ENCODE results near the gene CELF2. TPM values are rescaled to one million over a fixed set of nuclear protein-coding genes. Genes with fewer than 3 reads are reported as not detected.

CELF2 gene
- total RNA-seq, 1 donor from 2014 or later, result 31.6 TPM

GRCh38 chr10:11142777-11143176, 125.1 kb downstream of the CELF2 start:
- Mint-ChIP-seq H3K4me1 (peaks cover 25% of the 10 kb centered on the region), H3K36me3 (peaks cover 4% of the 10 kb centered on the region), H3K27ac (no peak overlapping the region), H3K9me3 (no peaks in the 10 kb centered on the region), H3K4me3 (no peak overlapping the region), H3K27me3 (ENCODE audit: insufficient read depth, low read depth) (no peaks in the 10 kb centered on the region)
- H2AFZ ChIP-seq (replicated peaks), result no peak overlapping the region
- H3K27me3 ChIP-seq, result no peaks in the 10 kb centered on the region
- H3K36me3 ChIP-seq, result no peaks in the 10 kb centered on the region
- DNase-seq (ENCODE audit: low spot score), result no peak
- H4K20me1 ChIP-seq (ENCODE audit: low read depth), result no peaks in the 10 kb centered on the region
- TF ChIP-seq EZH2 (IDR thresholded peaks at IDR 0.05) (no peak), CTCF (IDR thresholded peaks at IDR 0.05) (no peak), EZH2phosphoT487 (IDR thresholded peaks at IDR 0.05) (no peak)
- no peak overlapping the region for H3K4me2 ChIP-seq
- H3K9ac ChIP-seq, result no peak overlapping the region
- H3K9me3 ChIP-seq (ENCODE audit: low read depth), result no peaks in the 10 kb centered on the region
- H3K4me1 ChIP-seq, result peaks cover 12% of the 10 kb centered on the region
- H3K27ac ChIP-seq, result no peak overlapping the region
- H3K79me2 ChIP-seq (ENCODE audit: low read depth), result no peaks in the 10 kb centered on the region
- H3K4me3 ChIP-seq, result no peak overlapping the region
- H3F3A ChIP-seq (ENCODE audit: low read depth), result no peaks in the 10 kb centered on the region

- H3K27me3 Mint-ChIP-seq (ENCODE audit: insufficient read depth, low read depth), result peaks cover 4% of the 10 kb centered on the region
- H3K9ac ChIP-seq, result no peak overlapping the region
- H3K27ac ChIP-seq, result no peak overlapping the region
- H3K4me1 Mint-ChIP-seq, result peaks cover 30% of the 10 kb centered on the region
- no peaks in the 10 kb centered on the region for H3K79me2 ChIP-seq (ENCODE audit: low read depth)
- no peaks in the 10 kb centered on the region for H3K36me3 ChIP-seq
- H3K4me2 ChIP-seq, result no peak overlapping the region
- H4K20me1 ChIP-seq (ENCODE audit: low read depth), result no peaks in the 10 kb centered on the region
- H3K27ac Mint-ChIP-seq, result no peak overlapping the region
- TF ChIP-seq EZH2 (IDR thresholded peaks at IDR 0.05) (no peak), CTCF (IDR thresholded peaks at IDR 0.05) (no peak), EZH2phosphoT487 (IDR thresholded peaks at IDR 0.05) (no peak)
- no peaks in the 10 kb centered on the region for H3K9me3 Mint-ChIP-seq
- H3K4me1 ChIP-seq, result peaks cover 17% of the 10 kb centered on the region
- H2AFZ ChIP-seq (replicated peaks), result no peak overlapping the region
- H3K4me3 ChIP-seq, result no peak overlapping the region
- no peak for DNase-seq (ENCODE audit: low spot score)
- no peaks in the 10 kb centered on the region for H3K9me3 ChIP-seq (ENCODE audit: low read depth)
- no peaks in the 10 kb centered on the region for H3F3A ChIP-seq (ENCODE audit: low read depth)
- no peaks in the 10 kb centered on the region for H3K27me3 ChIP-seq
- no peak overlapping the region for H3K4me3 Mint-ChIP-seq
- peaks cover 4% of the 10 kb centered on the region for H3K36me3 Mint-ChIP-seq
Observed at GRCh38 chr10:11143242-11143641, 125.6 kb downstream of the CELF2 start.

- peaks cover 19% of the 10 kb centered on the region for H3K4me1 ChIP-seq
- TF ChIP-seq EZH2 (IDR thresholded peaks at IDR 0.05), result no peak
- TF ChIP-seq CTCF (IDR thresholded peaks at IDR 0.05), result no peak
- TF ChIP-seq EZH2phosphoT487 (IDR thresholded peaks at IDR 0.05), result no peak
- no peak overlapping the region for H3K9ac ChIP-seq
- no peaks in the 10 kb centered on the region for H3K79me2 ChIP-seq (ENCODE audit: low read depth)
- Mint-ChIP-seq H3K27ac (no peak overlapping the region), H3K4me1 (peaks cover 38% of the 10 kb centered on the region), H3K27me3 (ENCODE audit: insufficient read depth, low read depth) (peaks cover 4% of the 10 kb centered on the region), H3K9me3 (no peaks in the 10 kb centered on the region), H3K4me3 (no peak overlapping the region), H3K36me3 (peaks cover 4% of the 10 kb centered on the region)
- H3K27ac ChIP-seq, result peak overlapping the region; percentile 2
- no peaks in the 10 kb centered on the region for H3K36me3 ChIP-seq
- no peaks in the 10 kb centered on the region for H3K27me3 ChIP-seq
- no peaks in the 10 kb centered on the region for H3F3A ChIP-seq (ENCODE audit: low read depth)
- H3K9me3 ChIP-seq (ENCODE audit: low read depth), result no peaks in the 10 kb centered on the region
- H3K4me2 ChIP-seq, result no peak overlapping the region
- DNase-seq (ENCODE audit: low spot score), result peak; percentile 14
- H3K4me3 ChIP-seq, result no peak overlapping the region
- no peak overlapping the region for H2AFZ ChIP-seq (replicated peaks)
- H4K20me1 ChIP-seq (ENCODE audit: low read depth), result no peaks in the 10 kb centered on the region
Observed at GRCh38 chr10:11144626-11145494, 127.2 kb downstream of the CELF2 start.
